Mucosa of descending colon (tissue), 3 donors: Measurements from ENCODE around the gene FBN2. TPM values are rescaled to one million over a fixed set of nuclear protein-coding genes. Genes with fewer than 3 reads are reported as not detected.
"Not testable (repeated sequence)": the region's sequence is repeated elsewhere in the genome, so short reads cannot be mapped to it uniquely, and the experiment has no call there.

ENCODE experiments used
- ATAC-seq: fragments of 200-7000 bp; cut with Tn5 transposase; one replicate; pipeline ENCODE4 v1.9.1; 2020; ENCODE audit warnings: mild to moderate bottlenecking, moderate library complexity
- DNase-seq, 3 donors: peaks; one replicate each; pipeline ENCODE4 v3.0.0-alpha.2; 2020
- H3K36me3 ChIP-seq: fragments of 200-600 bp; one replicate; pipeline ENCODE4 v1.8.0; 2021; ENCODE audit warnings: low read depth, mild to moderate bottlenecking
- H3K4me1 ChIP-seq: fragments of 200-600 bp; one replicate; pipeline ENCODE4 v1.8.0; 2021; ENCODE audit warnings: low read depth, mild to moderate bottlenecking
- H3K4me3 ChIP-seq: fragments of 200-600 bp; one replicate; pipeline ENCODE4 v1.8.0; 2021; ENCODE audit warnings: mild to moderate bottlenecking
- H3K9me3 ChIP-seq: fragments of 200-600 bp; one replicate; pipeline ENCODE4 v1.8.0; 2021; ENCODE audit warnings: mild to moderate bottlenecking
- intact Hi-C, 2 donors: fragments of 100-400 bp; cut with DNase I in 1 of 2; cut with micrococcal nuclease in 1 of 2; formaldehyde crosslinking; loops; one replicate each; pipeline versions ENCODE4 v1.11.0 to v1.11.1; 2022; cut with DNase I, micrococcal nuclease
- total RNA-seq, 3 donors: library from RNA; stranded (reverse); fragmentation: NEBNext Ultra II Directional in 2 of 3; extraction: Animal tissue kit (Norgen Biotek cat#: 25700) in 2 of 3; gene quantifications; one replicate each; pipeline versions ENCODE4 v1.2.1 to v1.2.4, GENCODE V29; 2021 to 2023
- TF ChIP-seq, protein P1 (sequence below): fragments of 200-600 bp; IDR thresholded peaks from one replicate; pipeline ENCODE4 v1.8.0; 2022; ENCODE audit warnings: antibody characterized with exemption, mild to moderate bottlenecking
- donor health status: DM: no; HTN: no; CAD: no; lungs with moderate emphysema.
- donor health status: DM: no; HTN: no; CAD: no.
- donor health status: DM: no; HTN: yes; CAD: no.

Gene FBN2
- total RNA-seq, 3 donors from 2014 or later, result 1.0 to 5.8 (median 1.6) TPM

DNA sequence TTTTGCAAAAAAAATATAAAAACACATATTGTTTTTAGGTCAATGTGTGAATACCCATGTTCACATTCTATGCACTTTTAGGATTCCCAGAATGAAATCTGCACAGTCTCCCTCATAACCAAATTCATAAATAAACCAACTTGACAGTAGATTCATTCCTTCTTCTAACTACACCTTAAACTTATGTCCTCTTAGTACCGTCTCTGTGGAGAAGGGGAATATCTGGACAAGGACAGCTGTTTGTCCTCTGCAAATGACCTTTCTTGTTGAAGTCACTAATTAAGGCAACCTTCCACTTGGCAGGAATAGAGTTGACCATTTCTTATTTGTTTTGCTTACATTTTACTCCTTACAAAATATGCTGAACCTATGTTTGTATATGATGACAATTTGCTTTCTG is 71.1 kb downstream of the FBN2 start:
- DNase-seq (no peak), ATAC-seq (no peak)
- intact Hi-C loops, result no loop called here
- TF ChIP-seq, protein P1, sequence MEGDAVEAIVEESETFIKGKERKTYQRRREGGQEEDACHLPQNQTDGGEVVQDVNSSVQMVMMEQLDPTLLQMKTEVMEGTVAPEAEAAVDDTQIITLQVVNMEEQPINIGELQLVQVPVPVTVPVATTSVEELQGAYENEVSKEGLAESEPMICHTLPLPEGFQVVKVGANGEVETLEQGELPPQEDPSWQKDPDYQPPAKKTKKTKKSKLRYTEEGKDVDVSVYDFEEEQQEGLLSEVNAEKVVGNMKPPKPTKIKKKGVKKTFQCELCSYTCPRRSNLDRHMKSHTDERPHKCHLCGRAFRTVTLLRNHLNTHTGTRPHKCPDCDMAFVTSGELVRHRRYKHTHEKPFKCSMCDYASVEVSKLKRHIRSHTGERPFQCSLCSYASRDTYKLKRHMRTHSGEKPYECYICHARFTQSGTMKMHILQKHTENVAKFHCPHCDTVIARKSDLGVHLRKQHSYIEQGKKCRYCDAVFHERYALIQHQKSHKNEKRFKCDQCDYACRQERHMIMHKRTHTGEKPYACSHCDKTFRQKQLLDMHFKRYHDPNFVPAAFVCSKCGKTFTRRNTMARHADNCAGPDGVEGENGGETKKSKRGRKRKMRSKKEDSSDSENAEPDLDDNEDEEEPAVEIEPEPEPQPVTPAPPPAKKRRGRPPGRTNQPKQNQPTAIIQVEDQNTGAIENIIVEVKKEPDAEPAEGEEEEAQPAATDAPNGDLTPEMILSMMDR, result no peak
- H3K4me1 ChIP-seq, result no peaks in the 10 kb centered on the region
- H3K9me3 ChIP-seq, result no peaks in the 10 kb centered on the region
- no peak overlapping the region for H3K4me3 ChIP-seq
- H3K36me3 ChIP-seq, result no peaks in the 10 kb centered on the region

DNA sequence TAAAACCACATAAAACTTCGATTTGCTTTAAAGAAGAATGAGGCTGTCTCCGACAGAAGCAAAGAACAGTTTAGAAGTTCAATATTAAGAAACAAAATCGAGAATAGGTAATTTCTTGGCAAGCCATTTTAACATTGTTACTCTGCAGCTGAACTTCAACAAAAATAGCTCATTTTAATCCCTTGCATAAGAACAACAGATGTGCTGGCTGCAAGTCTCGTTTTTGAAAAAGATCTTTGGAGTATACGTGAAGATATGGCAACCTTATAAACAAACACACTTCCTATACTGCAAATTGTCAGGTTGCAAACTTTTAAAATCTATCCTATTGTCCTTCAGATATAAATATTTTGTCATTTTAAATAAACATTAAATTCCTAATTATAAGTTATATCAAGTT is 71.5 kb downstream of the FBN2 start:
- no peaks in the 10 kb centered on the region for H3K36me3 ChIP-seq
- DNase-seq (no peak), ATAC-seq (no peak)
- H3K4me3 ChIP-seq, result no peak overlapping the region
- TF ChIP-seq, protein P1, result no peak
- H3K4me1 ChIP-seq, result no peaks in the 10 kb centered on the region
- no peaks in the 10 kb centered on the region for H3K9me3 ChIP-seq
- intact Hi-C loops, result no loop called here

DNA sequence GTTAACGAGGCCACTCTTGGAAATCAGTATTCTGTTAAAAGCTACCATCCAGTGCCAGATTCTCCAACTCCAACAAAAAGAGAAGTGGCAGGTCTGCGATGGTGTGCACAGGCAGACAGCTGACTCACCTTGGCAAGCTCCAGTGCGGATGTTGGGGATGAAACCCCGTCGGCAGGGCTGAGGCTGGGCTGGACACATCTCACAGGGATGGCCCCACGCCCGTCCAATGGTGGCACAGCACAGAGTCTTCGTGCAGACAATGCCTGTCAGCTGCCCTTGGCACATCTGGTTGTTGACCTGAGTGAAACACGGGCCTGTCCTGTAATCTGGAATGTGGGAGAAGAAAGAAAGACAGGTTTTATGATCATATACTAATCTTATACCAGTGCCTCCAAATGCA is 73.4 kb downstream of the FBN2 start:
- no peak for DNase-seq
- H3K4me1 ChIP-seq, result no peaks in the 10 kb centered on the region
- intact Hi-C loops, result no loop called here
- no peak for ATAC-seq
- TF ChIP-seq, protein P1, result no peak
- H3K9me3 ChIP-seq, result peaks cover 4% of the 10 kb centered on the region
- no peaks in the 10 kb centered on the region for H3K36me3 ChIP-seq
- no peak overlapping the region for H3K4me3 ChIP-seq

- TF ChIP-seq, protein P1, result no peak
- no peak for ATAC-seq
- intact Hi-C loops, result no loop called here
- DNase-seq, result no peak
- no peaks in the 10 kb centered on the region for H3K4me1 ChIP-seq
- H3K4me3 ChIP-seq, result no peak overlapping the region
- no peaks in the 10 kb centered on the region for H3K36me3 ChIP-seq
- peaks cover 4% of the 10 kb centered on the region for H3K9me3 ChIP-seq
Measured at GRCh38 chr5:128462330-128462729, 75.7 kb downstream of the FBN2 start.

GRCh38 chr5:128457147-128457915 is 80.7 kb downstream of the FBN2 start:
- H3K36me3 ChIP-seq, intact Hi-C loops, H3K9me3 ChIP-seq, H3K4me1 ChIP-seq, H3K4me3 ChIP-seq, ATAC-seq, DNase-seq: not testable (repeated sequence)

DNA sequence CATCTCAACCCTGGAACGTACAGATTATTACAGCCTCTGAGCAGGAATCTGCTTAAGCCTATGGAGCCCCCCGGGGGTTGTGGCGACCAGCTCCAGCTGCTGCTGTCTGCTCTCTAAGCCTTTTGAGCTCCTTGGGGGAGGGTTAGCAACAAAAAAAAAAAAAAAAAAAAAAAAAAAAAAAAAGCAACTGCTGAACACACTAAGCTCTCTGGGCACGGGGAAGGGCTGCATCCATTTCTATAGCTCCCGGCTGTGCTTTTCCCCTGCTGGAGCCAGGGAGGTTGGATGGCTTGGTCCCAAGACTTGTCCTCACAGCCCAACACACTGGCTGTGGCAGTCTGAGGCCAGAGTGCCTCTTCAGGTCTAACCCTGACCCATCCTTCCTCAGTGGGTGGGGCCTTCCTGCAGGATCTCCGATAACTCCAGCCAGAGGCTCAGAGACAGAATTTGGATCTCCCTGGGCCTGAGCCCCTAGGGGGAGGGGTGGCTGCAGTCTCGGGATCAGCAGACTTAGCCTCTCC is 82.1 kb downstream of the FBN2 start:
- TF ChIP-seq, protein P1, result no peak
- Histone ChIP-seq H3K36me3 (no peaks in the 10 kb centered on the region), H3K9me3 (peaks cover 4% of the 10 kb centered on the region), H3K4me3 (no peak overlapping the region), H3K4me1 (no peaks in the 10 kb centered on the region)
- DNase-seq, result no peak
- intact Hi-C loops, result no loop called here
- no peak for ATAC-seq
